ENCODE results near the gene ERBB4.

DNA sequence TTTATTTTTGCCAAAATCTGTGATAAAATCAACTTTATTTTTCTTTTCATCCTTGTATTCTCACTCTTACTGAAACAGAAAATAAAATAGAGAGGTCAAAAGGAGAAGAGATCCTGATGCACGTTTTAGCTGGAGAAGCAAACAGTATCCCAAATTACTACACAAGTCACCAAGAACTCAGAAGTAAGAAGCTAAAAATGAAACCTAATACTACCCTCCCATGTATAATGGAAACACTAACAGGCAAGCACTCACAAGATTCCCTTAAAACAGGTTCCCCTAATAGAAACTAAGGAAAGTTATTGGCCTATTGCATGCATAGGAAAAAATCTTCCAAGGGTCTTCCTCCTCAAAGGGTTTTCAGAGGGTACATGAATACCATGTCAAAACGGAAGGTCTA, 927.0 kb downstream of the ERBB4 start:
- TF ChIP-seq, protein P1, sequence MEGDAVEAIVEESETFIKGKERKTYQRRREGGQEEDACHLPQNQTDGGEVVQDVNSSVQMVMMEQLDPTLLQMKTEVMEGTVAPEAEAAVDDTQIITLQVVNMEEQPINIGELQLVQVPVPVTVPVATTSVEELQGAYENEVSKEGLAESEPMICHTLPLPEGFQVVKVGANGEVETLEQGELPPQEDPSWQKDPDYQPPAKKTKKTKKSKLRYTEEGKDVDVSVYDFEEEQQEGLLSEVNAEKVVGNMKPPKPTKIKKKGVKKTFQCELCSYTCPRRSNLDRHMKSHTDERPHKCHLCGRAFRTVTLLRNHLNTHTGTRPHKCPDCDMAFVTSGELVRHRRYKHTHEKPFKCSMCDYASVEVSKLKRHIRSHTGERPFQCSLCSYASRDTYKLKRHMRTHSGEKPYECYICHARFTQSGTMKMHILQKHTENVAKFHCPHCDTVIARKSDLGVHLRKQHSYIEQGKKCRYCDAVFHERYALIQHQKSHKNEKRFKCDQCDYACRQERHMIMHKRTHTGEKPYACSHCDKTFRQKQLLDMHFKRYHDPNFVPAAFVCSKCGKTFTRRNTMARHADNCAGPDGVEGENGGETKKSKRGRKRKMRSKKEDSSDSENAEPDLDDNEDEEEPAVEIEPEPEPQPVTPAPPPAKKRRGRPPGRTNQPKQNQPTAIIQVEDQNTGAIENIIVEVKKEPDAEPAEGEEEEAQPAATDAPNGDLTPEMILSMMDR (IDR thresholded peaks at IDR 0.05) = no peak
- no peak for TF ChIP-seq POLR2A (IDR thresholded peaks at IDR 0.05)

All from Peyer's patch (tissue), 4 donors.